ENCODE results near the gene DOCK3. TPM values are rescaled to one million over a fixed set of nuclear protein-coding genes. Genes with fewer than 3 reads are reported as not detected.

DOCK3 gene, protein sequence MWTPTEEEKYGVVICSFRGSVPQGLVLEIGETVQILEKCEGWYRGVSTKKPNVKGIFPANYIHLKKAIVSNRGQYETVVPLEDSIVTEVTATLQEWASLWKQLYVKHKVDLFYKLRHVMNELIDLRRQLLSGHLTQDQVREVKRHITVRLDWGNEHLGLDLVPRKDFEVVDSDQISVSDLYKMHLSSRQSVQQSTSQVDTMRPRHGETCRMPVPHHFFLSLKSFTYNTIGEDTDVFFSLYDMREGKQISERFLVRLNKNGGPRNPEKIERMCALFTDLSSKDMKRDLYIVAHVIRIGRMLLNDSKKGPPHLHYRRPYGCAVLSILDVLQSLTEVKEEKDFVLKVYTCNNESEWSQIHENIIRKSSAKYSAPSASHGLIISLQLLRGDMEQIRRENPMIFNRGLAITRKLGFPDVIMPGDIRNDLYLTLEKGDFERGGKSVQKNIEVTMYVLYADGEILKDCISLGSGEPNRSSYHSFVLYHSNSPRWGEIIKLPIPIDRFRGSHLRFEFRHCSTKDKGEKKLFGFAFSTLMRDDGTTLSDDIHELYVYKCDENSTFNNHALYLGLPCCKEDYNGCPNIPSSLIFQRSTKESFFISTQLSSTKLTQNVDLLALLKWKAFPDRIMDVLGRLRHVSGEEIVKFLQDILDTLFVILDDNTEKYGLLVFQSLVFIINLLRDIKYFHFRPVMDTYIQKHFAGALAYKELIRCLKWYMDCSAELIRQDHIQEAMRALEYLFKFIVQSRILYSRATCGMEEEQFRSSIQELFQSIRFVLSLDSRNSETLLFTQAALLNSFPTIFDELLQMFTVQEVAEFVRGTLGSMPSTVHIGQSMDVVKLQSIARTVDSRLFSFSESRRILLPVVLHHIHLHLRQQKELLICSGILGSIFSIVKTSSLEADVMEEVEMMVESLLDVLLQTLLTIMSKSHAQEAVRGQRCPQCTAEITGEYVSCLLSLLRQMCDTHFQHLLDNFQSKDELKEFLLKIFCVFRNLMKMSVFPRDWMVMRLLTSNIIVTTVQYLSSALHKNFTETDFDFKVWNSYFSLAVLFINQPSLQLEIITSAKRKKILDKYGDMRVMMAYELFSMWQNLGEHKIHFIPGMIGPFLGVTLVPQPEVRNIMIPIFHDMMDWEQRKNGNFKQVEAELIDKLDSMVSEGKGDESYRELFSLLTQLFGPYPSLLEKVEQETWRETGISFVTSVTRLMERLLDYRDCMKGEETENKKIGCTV (N-terminal part only)
- 1.5 and 1.6 TPM in 2 replicates for total RNA-seq

DNA sequence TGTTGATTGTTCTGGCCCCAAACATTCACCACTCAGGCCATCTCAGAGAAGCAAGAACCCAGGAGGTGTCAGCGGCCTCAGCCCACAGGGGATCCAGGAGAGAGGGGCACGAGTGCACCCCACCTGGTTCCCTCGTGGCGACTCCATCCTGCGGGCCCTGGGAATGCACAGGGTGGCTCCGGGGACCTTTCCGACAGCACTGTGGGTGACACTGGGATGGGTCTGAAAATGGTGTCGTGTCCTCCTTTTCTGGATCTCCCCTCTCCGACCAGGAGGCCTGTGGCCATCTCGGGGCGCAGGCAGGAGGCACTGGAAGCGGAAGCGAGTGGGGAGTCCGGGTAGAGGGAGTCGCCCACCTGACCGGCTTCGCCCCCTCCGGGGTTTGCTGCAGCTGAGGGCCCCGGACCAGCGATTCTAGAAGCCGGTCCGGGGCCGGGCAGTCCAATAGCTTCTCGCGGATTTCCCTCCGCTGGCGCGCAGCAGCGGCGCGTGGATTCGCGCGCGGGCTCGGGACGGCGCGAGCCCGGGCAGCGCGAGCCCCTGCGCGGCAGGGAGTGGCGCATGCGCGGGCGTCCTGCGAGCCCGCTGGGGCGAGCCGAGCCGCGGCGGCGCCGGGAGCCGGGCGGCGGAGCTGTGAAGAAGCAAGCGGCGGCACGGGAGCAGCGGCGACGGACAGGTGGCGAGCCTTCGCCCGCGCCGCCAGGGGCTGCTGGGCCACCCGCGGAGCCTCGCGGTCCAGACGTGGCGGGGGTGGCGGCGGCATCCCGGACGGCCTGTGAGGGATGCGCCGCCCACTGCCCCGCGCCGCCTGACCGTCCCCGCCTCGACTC is at the start of gene DOCK3:
Gene DOCK3 (plus strand): TSS at position 579 of the 830 bp plus-strand sequence. CDS start 337 bp downstream, outside the sequence.

DNA sequence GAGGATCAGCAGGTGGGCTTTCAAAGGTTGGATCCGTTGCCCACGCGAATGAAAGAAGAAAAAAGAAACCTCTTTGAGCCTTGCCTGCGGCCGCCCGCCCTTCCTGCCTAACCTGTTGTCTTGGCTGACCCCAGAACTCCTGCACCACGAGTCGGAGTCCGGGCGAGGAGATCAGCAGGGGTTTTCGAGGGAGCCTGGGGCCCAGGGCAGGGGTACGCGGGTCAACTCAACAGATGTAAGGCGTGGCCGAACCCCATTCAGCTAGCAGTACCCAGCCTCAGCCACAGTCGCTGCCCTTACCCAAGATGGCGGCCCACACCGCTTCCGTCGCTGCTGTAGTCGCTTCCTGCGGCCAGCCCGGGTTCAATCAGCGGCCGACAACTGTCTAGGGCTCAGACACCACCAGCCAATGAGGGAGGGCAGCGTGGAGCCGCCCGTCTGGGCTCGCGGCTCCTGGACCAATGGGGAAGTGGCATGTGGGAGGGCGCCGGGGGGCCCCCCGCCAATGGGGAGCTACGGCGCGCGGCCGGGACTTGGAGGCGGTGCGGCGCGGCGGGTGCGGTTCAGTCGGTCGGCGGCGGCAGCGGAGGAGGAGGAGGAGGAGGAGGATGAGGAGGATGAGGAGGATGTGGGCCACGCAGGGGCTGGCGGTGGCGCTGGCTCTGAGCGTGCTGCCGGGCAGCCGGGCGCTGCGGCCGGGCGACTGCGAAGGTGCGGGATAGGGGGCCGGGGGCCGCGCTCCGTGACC is 710.2 kb downstream of the DOCK3 start, which contains the start of gene MANF:
Gene MANF (plus strand): TSS at position 566 of the 748 bp plus-strand sequence. CDS start 52 bp downstream, at position 618.

DNA sequence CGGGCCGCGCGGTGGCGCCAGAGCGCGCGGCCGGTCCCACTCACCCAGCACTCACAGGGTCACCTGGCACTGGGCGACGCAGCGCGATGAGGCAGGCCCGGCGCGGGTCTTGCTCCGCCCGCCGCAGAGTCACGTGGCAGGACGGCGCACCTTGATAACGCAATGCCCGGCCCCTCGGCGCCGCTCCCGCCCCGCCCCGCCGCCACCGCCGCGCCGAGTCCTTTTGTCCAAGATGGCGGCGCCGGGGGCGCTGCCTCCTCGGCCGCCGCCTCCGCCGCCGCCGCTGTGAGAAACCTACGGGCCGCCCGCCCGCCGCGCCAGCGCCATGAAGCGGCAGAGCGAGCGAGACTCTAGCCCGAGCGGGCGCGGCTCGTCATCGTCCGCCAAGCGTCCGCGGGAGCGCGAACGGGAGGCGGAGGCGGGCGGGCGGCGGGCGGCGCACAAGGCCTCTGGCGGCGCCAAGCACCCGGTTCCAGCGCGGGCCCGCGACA is 716.4 kb downstream of the DOCK3 start, which contains the start of gene RBM15B:
Gene RBM15B (plus strand): TSS at position 211 of the 491 bp plus-strand sequence. CDS start 115 bp downstream, at position 326.

Small RNA genes within 50 kb of the gene (small RNA-seq; reads per million reads assigned to genes)
- gene MIR4787 (0.12 reads per million), gene PPIAP69 (0.09 reads per million)

Other genes starting within 250 kb of the DOCK3 start
- 0.39 TPM in 1 of 2 replicates, not detected in the other for gene CACNA2D2, start 171.3 kb upstream of the DOCK3 start, total RNA-seq
- gene C3orf18, start 107.2 kb upstream of the DOCK3 start, total RNA-seq: 4.3 and 7.4 TPM in 2 replicates
- 13.0 and 16.1 TPM in 2 replicates for gene HEMK1, start 105.4 kb upstream of the DOCK3 start, total RNA-seq
- gene CISH, start 63.2 kb upstream of the DOCK3 start, total RNA-seq: 1.5 and 3.9 TPM in 2 replicates
- gene MAPKAPK3, start 57.8 kb upstream of the DOCK3 start, total RNA-seq: 23.9 and 54.4 TPM in 2 replicates

All from placental epithelial cell (primary cell).